HG03521 (cell line): ENCODE results near the gene PARP4.
A peak's percentile ranks its signal among the peaks of the same experiment; 100 is the strongest.
"Not testable (repeated sequence)": the region's sequence is repeated elsewhere in the genome, so short reads cannot be mapped to it uniquely, and the experiment has no call there.

Experiments used
- ATAC-seq: cut with Tn5 transposase; IDR thresholded peaks from one replicate; pipeline ENCODE4 v1.9.1; 2021; ENCODE audit warnings: mild to moderate bottlenecking, moderate library complexity; ENCODE audit not compliant: unreplicated experiment

The PARP4 gene

GRCh38 chr13:24512197-24512907, at the start of gene PARP4:
Gene PARP4, minus strand, starts transcription at chr13:24512778. Its CDS starts 9,002 bp downstream, at chr13:24503776.
- peak; percentile 73 for ATAC-seq

GRCh38 chr13:24560579-24561187, 48.1 kb upstream of the PARP4 start:
- not testable (repeated sequence) for ATAC-seq

GRCh38 chr13:24559431-24560218, 47.0 kb upstream of the PARP4 start:
- ATAC-seq: not testable (repeated sequence)

- no peak for ATAC-seq
These were observed 44.5 kb upstream of the PARP4 start for GRCh38 chr13:24557081-24557480.

- ATAC-seq: not testable (repeated sequence)
These were observed 41.3 kb upstream of the PARP4 start for GRCh38 chr13:24553892-24554291.

GRCh38 chr13:24541476-24542352, 29.1 kb upstream of the PARP4 start:
- not testable (repeated sequence) for ATAC-seq

GRCh38 chr13:24541127-24541475, 28.5 kb upstream of the PARP4 start:
- ATAC-seq: no peak

- no peak for ATAC-seq
These were observed 27.9 kb upstream of the PARP4 start for GRCh38 chr13:24540236-24541126.

- ATAC-seq: no peak
These were observed 27.1 kb upstream of the PARP4 start for GRCh38 chr13:24539500-24540165.

- no peak for ATAC-seq
These were observed 16.9 kb upstream of the PARP4 start for GRCh38 chr13:24529478-24529877.

- no peak for ATAC-seq
These were observed 16.3 kb upstream of the PARP4 start for GRCh38 chr13:24528816-24529398.

- ATAC-seq: no peak
These were observed 14.7 kb upstream of the PARP4 start for GRCh38 chr13:24527266-24527775.

- ATAC-seq: no peak
These were observed 8.2 kb upstream of the PARP4 start for GRCh38 chr13:24520733-24521132.

- no peak for ATAC-seq
These were observed 4.3 kb upstream of the PARP4 start for GRCh38 chr13:24516919-24517318.

GRCh38 chr13:24512908-24513213, 283 bp upstream of the PARP4 start:
- no peak for ATAC-seq

- ATAC-seq: no peak
These were observed 772 bp downstream of the PARP4 start for GRCh38 chr13:24511816-24512196.

- no peak for ATAC-seq
These were observed 1.4 kb downstream of the PARP4 start for GRCh38 chr13:24511019-24511815.

GRCh38 chr13:24506698-24507335, 5.8 kb downstream of the PARP4 start:
- no peak for ATAC-seq
